ENCODE data around the gene TXNDC15.
"Not testable (repeated sequence)": the region's sequence is repeated elsewhere in the genome, so short reads cannot be mapped to it uniquely, and the experiment has no call there.

DNA sequence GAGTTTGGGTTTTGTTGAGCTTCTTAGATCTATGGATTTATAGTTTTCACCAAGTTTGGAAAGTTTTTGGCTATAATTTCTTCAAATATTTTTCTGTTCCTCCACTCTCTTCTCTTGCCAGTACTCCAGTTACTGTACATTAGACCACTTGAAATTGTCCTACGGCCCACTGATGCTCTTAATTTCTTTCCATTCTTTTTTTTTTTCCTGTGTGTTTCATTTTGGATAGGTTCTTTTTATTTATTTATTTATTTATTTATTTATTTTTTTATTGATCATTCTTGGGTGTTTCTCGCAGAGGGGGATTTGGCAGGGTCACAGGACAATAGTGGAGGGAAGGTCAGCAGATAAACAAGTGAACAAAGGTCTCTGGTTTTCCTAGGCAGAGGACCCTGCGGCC is 6.8 kb downstream of the TXNDC15 start:
- TF ChIP-seq, protein P1, sequence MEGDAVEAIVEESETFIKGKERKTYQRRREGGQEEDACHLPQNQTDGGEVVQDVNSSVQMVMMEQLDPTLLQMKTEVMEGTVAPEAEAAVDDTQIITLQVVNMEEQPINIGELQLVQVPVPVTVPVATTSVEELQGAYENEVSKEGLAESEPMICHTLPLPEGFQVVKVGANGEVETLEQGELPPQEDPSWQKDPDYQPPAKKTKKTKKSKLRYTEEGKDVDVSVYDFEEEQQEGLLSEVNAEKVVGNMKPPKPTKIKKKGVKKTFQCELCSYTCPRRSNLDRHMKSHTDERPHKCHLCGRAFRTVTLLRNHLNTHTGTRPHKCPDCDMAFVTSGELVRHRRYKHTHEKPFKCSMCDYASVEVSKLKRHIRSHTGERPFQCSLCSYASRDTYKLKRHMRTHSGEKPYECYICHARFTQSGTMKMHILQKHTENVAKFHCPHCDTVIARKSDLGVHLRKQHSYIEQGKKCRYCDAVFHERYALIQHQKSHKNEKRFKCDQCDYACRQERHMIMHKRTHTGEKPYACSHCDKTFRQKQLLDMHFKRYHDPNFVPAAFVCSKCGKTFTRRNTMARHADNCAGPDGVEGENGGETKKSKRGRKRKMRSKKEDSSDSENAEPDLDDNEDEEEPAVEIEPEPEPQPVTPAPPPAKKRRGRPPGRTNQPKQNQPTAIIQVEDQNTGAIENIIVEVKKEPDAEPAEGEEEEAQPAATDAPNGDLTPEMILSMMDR (IDR thresholded peaks at IDR 0.05; ENCODE audit: low read depth, low read length) = not testable (repeated sequence)
- not testable (repeated sequence) for TF ChIP-seq EZH2phosphoT487 (IDR thresholded peaks at IDR 0.05; ENCODE audit: low read depth)
